A673 (cell line): ENCODE measurements around the gene SPATC1L.

Source experiments
- EZH2 ChIP-seq: fragments of 200-600 bp; sonication (generic); IDR thresholded peaks from 2 replicates; pipeline ENCODE4 v1.6.1; 2017; ENCODE audit warnings: borderline replicate concordance, low read depth, mild to moderate bottlenecking, mixed read lengths, antibody characterized with exemption, low read length; ENCODE audit not compliant: poor library complexity, severe bottlenecking
- TF ChIP-seq, protein P1 (sequence below): fragments of 300-800, 200-600 bp; sonication (generic); conservative IDR thresholded peaks from 2 replicates; pipeline ENCODE4 v1.5.1; 2017; ENCODE audit warnings: low read depth, mild to moderate bottlenecking, antibody characterized with exemption, low read length, moderate library complexity, mixed read lengths

DNA sequence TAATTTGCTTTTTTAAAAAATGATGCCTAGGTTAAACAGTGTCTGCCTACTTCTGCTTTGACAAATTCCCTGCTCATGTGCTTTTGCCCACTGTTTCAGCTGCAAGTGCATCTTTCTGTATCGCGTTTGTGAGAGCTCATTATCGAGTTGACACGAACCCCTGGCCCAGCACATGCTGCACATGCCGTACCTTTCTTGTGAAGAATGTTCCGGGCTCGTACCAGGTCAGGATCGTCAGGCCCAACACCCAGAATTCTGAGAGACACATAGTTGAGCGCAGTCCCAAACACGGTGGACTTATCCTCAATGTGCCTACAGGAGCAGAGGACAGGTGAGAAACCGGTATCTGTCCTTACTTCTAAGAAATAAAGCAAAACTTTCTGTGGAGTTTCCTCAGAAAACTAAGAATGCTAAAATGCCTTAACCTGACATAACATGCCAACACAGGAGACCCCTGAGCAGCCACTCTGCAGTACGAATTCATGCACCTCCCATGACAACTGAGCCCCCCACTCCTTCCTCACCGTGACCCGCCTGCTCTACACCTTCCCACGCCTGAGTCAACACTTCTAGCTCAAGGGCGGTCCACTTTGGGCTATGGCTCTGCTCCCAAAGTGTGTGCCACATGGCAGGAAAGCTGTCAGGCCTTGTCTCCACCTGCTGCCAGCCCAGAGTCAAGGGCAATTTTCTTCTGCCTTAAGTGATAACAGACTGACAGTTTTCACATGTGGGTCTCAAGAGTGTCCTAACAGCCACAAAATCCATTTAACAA, 37.6 kb upstream of the SPATC1L start:
- TF ChIP-seq, protein P1, sequence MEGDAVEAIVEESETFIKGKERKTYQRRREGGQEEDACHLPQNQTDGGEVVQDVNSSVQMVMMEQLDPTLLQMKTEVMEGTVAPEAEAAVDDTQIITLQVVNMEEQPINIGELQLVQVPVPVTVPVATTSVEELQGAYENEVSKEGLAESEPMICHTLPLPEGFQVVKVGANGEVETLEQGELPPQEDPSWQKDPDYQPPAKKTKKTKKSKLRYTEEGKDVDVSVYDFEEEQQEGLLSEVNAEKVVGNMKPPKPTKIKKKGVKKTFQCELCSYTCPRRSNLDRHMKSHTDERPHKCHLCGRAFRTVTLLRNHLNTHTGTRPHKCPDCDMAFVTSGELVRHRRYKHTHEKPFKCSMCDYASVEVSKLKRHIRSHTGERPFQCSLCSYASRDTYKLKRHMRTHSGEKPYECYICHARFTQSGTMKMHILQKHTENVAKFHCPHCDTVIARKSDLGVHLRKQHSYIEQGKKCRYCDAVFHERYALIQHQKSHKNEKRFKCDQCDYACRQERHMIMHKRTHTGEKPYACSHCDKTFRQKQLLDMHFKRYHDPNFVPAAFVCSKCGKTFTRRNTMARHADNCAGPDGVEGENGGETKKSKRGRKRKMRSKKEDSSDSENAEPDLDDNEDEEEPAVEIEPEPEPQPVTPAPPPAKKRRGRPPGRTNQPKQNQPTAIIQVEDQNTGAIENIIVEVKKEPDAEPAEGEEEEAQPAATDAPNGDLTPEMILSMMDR: no peak
- TF ChIP-seq EZH2: no peak
